Fibroblast of villous mesenchyme (primary cell): ENCODE data around the gene SYAP1. TPM values are rescaled to one million over a fixed set of nuclear protein-coding genes. Genes with fewer than 3 reads are reported as not detected.

ENCODE experiments used
- DNase-seq: peaks from one replicate; pipeline ENCODE4 v3.0.0-alpha.2; 2010; ENCODE audit warnings: low read depth
- H3K4me3 ChIP-seq: 2 replicates; pipeline ENCODE4 v1.5.1; 2011; ENCODE audit warnings: low read depth, mild to moderate bottlenecking, low read length
- CTCF ChIP-seq: IDR thresholded peaks from 2 replicates; pipeline ENCODE4 v1.5.1; 2012; ENCODE audit warnings: low read depth, mild to moderate bottlenecking, low read length; ENCODE audit not compliant: insufficient read depth
- total RNA-seq: library from RNA; depleted of rRNA; stranded (reverse); fragments of >200 nt; gene quantifications from 2 replicates; pipeline ENCODE4 v1.2.3, GENCODE V29; 2012

SYAP1 gene
- total RNA-seq, 1 donor, result 51.4 TPM

- peak overlapping the region; percentile 81 for H3K4me3 ChIP-seq
- DNase-seq, result peak; percentile 28
- TF ChIP-seq CTCF, result no peak
Observed at GRCh38 chrX:16786791-16787735, 67.7 kb downstream of the SYAP1 start.

- no peak for TF ChIP-seq CTCF
- peak; percentile 30 for DNase-seq
- no peak overlapping the region for H3K4me3 ChIP-seq
Observed at GRCh38 chrX:16788477-16788876, 69.1 kb downstream of the SYAP1 start.

GRCh38 chrX:16796298-16796697 is 76.9 kb downstream of the SYAP1 start:
- no peak for TF ChIP-seq CTCF
- no peak overlapping the region for H3K4me3 ChIP-seq
- no peak for DNase-seq

GRCh38 chrX:16797358-16797757 is 77.9 kb downstream of the SYAP1 start:
- no peak for TF ChIP-seq CTCF
- H3K4me3 ChIP-seq, result no peak overlapping the region
- DNase-seq, result no peak

- no peak overlapping the region for H3K4me3 ChIP-seq
- no peak for DNase-seq
- TF ChIP-seq CTCF, result no peak
Observed at GRCh38 chrX:16797841-16798240, 78.4 kb downstream of the SYAP1 start.

- DNase-seq, result no peak
- H3K4me3 ChIP-seq, result no peak overlapping the region
- no peak for TF ChIP-seq CTCF
Observed at GRCh38 chrX:16804923-16805464, 85.6 kb downstream of the SYAP1 start.
